Neural progenitor cell (in vitro differentiated cells): ENCODE data around the gene PPP4C. TPM values are rescaled to one million over a fixed set of nuclear protein-coding genes. Genes with fewer than 3 reads are reported as not detected.

Experiments used
- DNase-seq: peaks from one replicate; pipeline ENCODE4 v3.0.0-alpha.2; 2016; ENCODE audit warnings: low spot score
- H2AFZ ChIP-seq: fragments of 200-600 bp; sonication (generic); replicated peaks from 2 replicates; pipeline ENCODE4 v1.6.1; 2016; ENCODE audit warnings: antibody characterized with exemption
- H3F3A ChIP-seq: fragments of 200-600 bp; sonication (generic); 2 replicates; pipeline ENCODE4 v1.6.1; 2016; ENCODE audit warnings: antibody characterized with exemption, low read depth
- H3K27ac ChIP-seq: fragments of 200-600 bp; sonication (generic); 2 replicates; pipeline ENCODE4 v1.5.1; 2016; ENCODE audit warnings: mild to moderate bottlenecking
- H3K27me3 ChIP-seq: fragments of 200-600 bp; sonication (generic); 2 replicates; pipeline ENCODE4 v1.6.1; 2016; ENCODE audit warnings: mild to moderate bottlenecking, moderate library complexity
- H3K36me3 ChIP-seq: fragments of 200-600 bp; sonication (generic); 2 replicates; pipeline ENCODE4 v1.5.1; 2016
- H3K4me1 ChIP-seq: fragments of 200-600 bp; sonication (generic); 2 replicates; pipeline ENCODE4 v1.6.1; 2016; ENCODE audit warnings: mixed run types
- H3K4me2 ChIP-seq: fragments of 200-600 bp; sonication (generic); 2 replicates; pipeline ENCODE4 v1.6.1; 2016
- H3K4me3 ChIP-seq: fragments of 200-600 bp; sonication (generic); 2 replicates; pipeline ENCODE4 v1.5.1; 2016
- H3K79me2 ChIP-seq: fragments of 200-600 bp; sonication (generic); 2 replicates; pipeline ENCODE4 v1.6.1; 2016; ENCODE audit warnings: low read depth
- H3K9ac ChIP-seq: fragments of 200-600 bp; sonication (generic); 2 replicates; pipeline ENCODE4 v1.6.1; 2016
- H3K9me3 ChIP-seq: fragments of 200-600 bp; sonication (generic); 2 replicates; pipeline ENCODE4 v1.5.1; 2016; ENCODE audit warnings: low read depth
- H4K20me1 ChIP-seq: fragments of 200-600 bp; sonication (generic); 2 replicates; pipeline ENCODE4 v1.6.1; 2016; ENCODE audit warnings: low read depth
- H3K27ac Mint-ChIP-seq: 3 replicates; pipeline ENCODE4 v1.8.0; 2021; ENCODE audit warnings: mixed read lengths
- H3K27me3 Mint-ChIP-seq: 2 replicates; pipeline ENCODE4 v1.8.0; 2022; ENCODE audit warnings: low read depth, mild to moderate bottlenecking, inconsistent platforms, moderate library complexity, mixed read lengths; ENCODE audit not compliant: insufficient read depth
- H3K36me3 Mint-ChIP-seq: 3 replicates; pipeline ENCODE4 v1.8.0; 2021; ENCODE audit warnings: mixed read lengths
- H3K4me1 Mint-ChIP-seq: 3 replicates; pipeline ENCODE4 v1.8.0; 2021; ENCODE audit warnings: mixed read lengths
- H3K4me3 Mint-ChIP-seq: 3 replicates; pipeline ENCODE4 v1.8.0; 2021; ENCODE audit warnings: mild to moderate bottlenecking, moderate library complexity, mixed read lengths
- H3K9me3 Mint-ChIP-seq: 3 replicates; pipeline ENCODE4 v1.8.0; 2020; ENCODE audit warnings: mixed read lengths
- EZH2 ChIP-seq: fragments of 200-600 bp; sonication (generic); IDR thresholded peaks from 2 replicates; pipeline ENCODE4 v1.6.1; 2017; ENCODE audit warnings: antibody characterized with exemption, mild to moderate bottlenecking, moderate library complexity
- EZH2phosphoT487 ChIP-seq: fragments of 200-600 bp; sonication (generic); IDR thresholded peaks from 2 replicates; pipeline ENCODE4 v1.6.1; 2017; ENCODE audit warnings: antibody characterized with exemption
- total RNA-seq: library from RNA; depleted of rRNA; stranded (reverse); fragments of >200 nt; gene quantifications from 2 replicates; pipeline ENCODE4 v1.2.3, GENCODE V29; 2015; ENCODE audit warnings: low replicate concordance
- TF ChIP-seq, protein P1 (sequence below): fragments of 200-600 bp; sonication (generic); IDR thresholded peaks from 2 replicates; pipeline ENCODE4 v1.5.1; 2017; ENCODE audit warnings: antibody characterized with exemption, mild to moderate bottlenecking

PPP4C gene
- total RNA-seq, 1 donor from 2014 or later, result 93.3 TPM

DNA sequence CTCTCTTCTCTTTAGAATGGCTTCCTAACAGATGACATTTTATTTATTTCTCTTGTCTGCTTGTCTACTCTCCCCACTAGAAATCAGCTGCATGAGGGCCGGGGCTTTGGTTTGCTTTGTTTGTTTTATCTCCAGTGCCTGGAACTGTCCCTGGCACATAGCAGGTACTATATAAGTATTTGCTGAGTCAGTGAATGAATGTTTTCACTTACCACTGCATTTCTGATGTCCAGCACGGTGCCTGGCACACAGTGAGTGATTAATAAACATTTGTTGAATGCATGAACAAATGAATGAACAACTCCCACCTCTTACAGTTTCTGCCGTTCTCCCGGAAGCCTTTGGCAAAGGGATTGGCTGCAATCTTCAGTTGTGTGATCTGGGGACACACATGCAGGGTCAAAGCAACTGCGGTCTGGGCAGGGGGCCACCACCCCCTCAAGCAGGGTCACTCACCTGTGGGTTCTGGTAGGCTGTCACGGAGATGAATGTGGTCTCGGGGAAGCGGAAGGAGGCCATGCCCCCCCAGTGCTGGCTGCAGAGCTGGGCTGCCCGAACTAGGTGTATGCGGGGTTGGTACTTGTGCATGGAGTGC lies 12.5 kb downstream of the PPP4C start:
- Histone ChIP-seq H3K4me2 (no peak overlapping the region), H3K36me3 (no peaks in the 10 kb centered on the region), H3F3A (peaks cover 21% of the 10 kb centered on the region), H3K9me3 (no peaks in the 10 kb centered on the region), H3K27ac (no peak overlapping the region), H4K20me1 (no peaks in the 10 kb centered on the region), H3K4me1 (peaks cover 6% of the 10 kb centered on the region), H3K27me3 (no peaks in the 10 kb centered on the region), H3K9ac (no peak overlapping the region), H2AFZ (no peak overlapping the region), H3K4me3 (no peak overlapping the region), H3K79me2 (no peaks in the 10 kb centered on the region)
- H3K27me3 Mint-ChIP-seq, result peaks cover 4% of the 10 kb centered on the region
- TF ChIP-seq, protein P1, sequence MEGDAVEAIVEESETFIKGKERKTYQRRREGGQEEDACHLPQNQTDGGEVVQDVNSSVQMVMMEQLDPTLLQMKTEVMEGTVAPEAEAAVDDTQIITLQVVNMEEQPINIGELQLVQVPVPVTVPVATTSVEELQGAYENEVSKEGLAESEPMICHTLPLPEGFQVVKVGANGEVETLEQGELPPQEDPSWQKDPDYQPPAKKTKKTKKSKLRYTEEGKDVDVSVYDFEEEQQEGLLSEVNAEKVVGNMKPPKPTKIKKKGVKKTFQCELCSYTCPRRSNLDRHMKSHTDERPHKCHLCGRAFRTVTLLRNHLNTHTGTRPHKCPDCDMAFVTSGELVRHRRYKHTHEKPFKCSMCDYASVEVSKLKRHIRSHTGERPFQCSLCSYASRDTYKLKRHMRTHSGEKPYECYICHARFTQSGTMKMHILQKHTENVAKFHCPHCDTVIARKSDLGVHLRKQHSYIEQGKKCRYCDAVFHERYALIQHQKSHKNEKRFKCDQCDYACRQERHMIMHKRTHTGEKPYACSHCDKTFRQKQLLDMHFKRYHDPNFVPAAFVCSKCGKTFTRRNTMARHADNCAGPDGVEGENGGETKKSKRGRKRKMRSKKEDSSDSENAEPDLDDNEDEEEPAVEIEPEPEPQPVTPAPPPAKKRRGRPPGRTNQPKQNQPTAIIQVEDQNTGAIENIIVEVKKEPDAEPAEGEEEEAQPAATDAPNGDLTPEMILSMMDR, result no peak
- no peak for TF ChIP-seq EZH2
- no peak for TF ChIP-seq EZH2phosphoT487
- H3K4me3 Mint-ChIP-seq, result no peak overlapping the region
- H3K9me3 Mint-ChIP-seq, result no peaks in the 10 kb centered on the region
- no peak for DNase-seq
- H3K4me1 Mint-ChIP-seq, result peaks cover 21% of the 10 kb centered on the region
- H3K36me3 Mint-ChIP-seq, result peaks cover 2% of the 10 kb centered on the region
- no peak overlapping the region for H3K27ac Mint-ChIP-seq

DNA sequence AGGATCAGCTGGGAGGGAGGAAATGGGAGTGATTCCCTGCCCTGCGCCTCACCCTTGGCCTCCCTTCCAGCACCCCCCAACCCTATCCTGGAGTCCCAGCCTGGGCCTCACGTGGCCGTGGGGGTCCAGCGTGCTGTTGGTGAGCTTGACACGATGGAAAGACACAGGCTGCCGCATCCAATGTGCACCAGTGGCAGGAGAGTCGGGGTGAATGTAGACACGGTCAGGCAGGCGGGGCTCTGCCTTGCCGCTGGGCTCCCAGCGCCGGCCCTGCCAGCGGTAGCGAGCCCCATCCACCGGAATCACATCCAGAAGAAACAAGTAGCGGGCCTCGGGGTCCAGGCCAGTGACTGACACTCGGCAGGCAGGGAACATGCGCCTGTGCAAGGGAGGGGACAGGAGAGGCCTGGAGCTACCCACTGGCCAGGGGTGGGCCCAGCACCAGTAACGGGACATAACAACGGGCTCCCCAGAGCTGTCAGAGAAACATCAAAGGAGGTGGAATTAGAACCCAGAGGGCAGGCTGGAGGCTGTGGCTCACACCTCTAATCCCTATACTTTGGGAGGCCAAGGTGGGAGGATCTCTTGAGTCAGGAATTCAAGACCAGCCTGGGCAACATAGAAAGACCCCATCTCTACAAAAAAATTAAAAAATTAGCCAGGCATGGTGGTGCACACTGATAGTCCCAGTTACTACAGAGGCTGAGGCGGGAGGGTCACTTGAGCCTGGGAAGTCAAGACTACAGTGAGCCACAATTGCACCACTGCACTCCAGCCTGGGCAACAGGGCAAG lies 13.2 kb downstream of the PPP4C start:
- Histone ChIP-seq H3K9me3 (no peaks in the 10 kb centered on the region), H3K27me3 (no peaks in the 10 kb centered on the region), H3K4me3 (no peak overlapping the region), H3K79me2 (no peaks in the 10 kb centered on the region), H3K27ac (no peak overlapping the region), H3K9ac (no peak overlapping the region), H3F3A (peaks cover 21% of the 10 kb centered on the region), H4K20me1 (no peaks in the 10 kb centered on the region), H3K36me3 (no peaks in the 10 kb centered on the region), H3K4me2 (no peak overlapping the region), H3K4me1 (peaks cover 6% of the 10 kb centered on the region), H2AFZ (no peak overlapping the region)
- H3K4me1 Mint-ChIP-seq, result peaks cover 23% of the 10 kb centered on the region
- DNase-seq, result no peak
- H3K27me3 Mint-ChIP-seq, result peaks cover 4% of the 10 kb centered on the region
- no peak for TF ChIP-seq EZH2phosphoT487
- TF ChIP-seq, protein P1, result no peak
- no peak for TF ChIP-seq EZH2
- H3K4me3 Mint-ChIP-seq, result no peak overlapping the region
- peaks cover 2% of the 10 kb centered on the region for H3K36me3 Mint-ChIP-seq
- H3K9me3 Mint-ChIP-seq, result no peaks in the 10 kb centered on the region
- H3K27ac Mint-ChIP-seq, result no peak overlapping the region

DNA sequence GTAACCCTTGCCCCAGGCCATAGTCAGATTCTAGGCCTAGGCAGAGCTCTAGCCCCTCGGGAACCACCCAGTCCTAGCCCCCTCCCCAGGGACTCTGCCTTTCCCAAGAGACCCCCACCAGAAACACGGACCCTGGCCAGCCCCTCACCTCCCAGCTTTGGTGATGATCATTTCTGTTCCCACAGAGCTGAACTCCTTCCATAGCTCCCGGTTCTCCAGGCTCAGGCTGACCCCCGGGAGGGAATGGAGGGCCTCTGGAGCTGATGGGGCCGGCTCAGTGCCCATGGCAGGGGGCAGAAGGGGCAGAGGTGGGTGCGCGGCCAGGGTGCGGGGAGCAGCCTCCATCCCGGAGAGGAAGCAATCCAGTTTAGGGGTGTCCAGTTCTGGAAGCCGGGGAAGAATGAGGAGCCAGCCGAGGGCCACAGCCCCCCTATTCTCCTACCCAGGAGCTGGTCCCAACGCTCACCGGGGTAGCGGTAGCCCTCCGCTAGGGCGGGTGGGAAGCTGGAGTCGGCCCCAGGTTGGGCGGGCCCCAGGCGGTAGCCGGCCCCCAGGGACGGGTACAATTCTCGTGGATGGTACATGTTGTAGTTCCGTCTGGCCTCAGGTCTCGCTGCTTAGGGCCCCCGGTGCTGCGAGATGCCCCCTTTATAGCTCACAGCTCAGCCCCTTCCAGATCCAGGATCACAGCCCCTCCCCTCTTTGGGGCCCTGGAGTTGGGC lies 15.0 kb downstream of the PPP4C start:
- DNase-seq, result no peak
- H2AFZ ChIP-seq, result peak overlapping the region; percentile 82
- H3K4me3 ChIP-seq, result peak overlapping the region; percentile 59
- Mint-ChIP-seq H3K36me3 (peaks cover 6% of the 10 kb centered on the region), H3K9me3 (no peaks in the 10 kb centered on the region), H3K4me1 (peaks cover 36% of the 10 kb centered on the region), H3K4me3 (peak overlapping the region; percentile 67), H3K27ac (peak overlapping the region; percentile 50), H3K27me3 (peaks cover 2% of the 10 kb centered on the region)
- no peaks in the 10 kb centered on the region for H3K27me3 ChIP-seq
- H3F3A ChIP-seq, result peaks cover 36% of the 10 kb centered on the region
- peaks cover 10% of the 10 kb centered on the region for H3K4me1 ChIP-seq
- H3K4me2 ChIP-seq, result peak overlapping the region; percentile 89
- no peak overlapping the region for H3K9ac ChIP-seq
- no peaks in the 10 kb centered on the region for H3K79me2 ChIP-seq
- H3K27ac ChIP-seq, result no peak overlapping the region
- peaks cover 2% of the 10 kb centered on the region for H4K20me1 ChIP-seq
- H3K9me3 ChIP-seq, result no peaks in the 10 kb centered on the region
- H3K36me3 ChIP-seq, result no peaks in the 10 kb centered on the region
- TF ChIP-seq EZH2phosphoT487 (no peak), EZH2 (no peak)
- TF ChIP-seq, protein P1, result no peak
